ENCODE data around the gene SF3B4. TPM values are rescaled to one million over a fixed set of nuclear protein-coding genes. Genes with fewer than 3 reads are reported as not detected.

SF3B4 gene
- total RNA-seq, 1 experiment from 2014 or later, result 23.5 TPM

- no peaks in the 10 kb centered on the region for H3K4me1 ChIP-seq (ENCODE audit: insufficient read depth, low read length)
- H2AFZ ChIP-seq (ENCODE audit: low read length), result no peak overlapping the region
- H3K9me2 ChIP-seq (replicated peaks; ENCODE audit: low read length), result no peaks in the 10 kb centered on the region
- H3K4me2 ChIP-seq (ENCODE audit: low read length), result no peak overlapping the region
- TF ChIP-seq CTCF (conservative IDR thresholded peaks at IDR 0.05; ENCODE audit: low read depth, low read length) (no peak), EZH2phosphoT487 (IDR thresholded peaks at IDR 0.05; ENCODE audit: borderline replicate concordance, low read length) (no peak), EZH2 (IDR thresholded peaks at IDR 0.05; ENCODE audit: low read length, unreplicated experiment) (no peak)
- no peaks in the 10 kb centered on the region for H3F3A ChIP-seq (ENCODE audit: low read length, unreplicated experiment)
- no peaks in the 10 kb centered on the region for H3K27me3 ChIP-seq (ENCODE audit: low read length)
- DNase-seq, result no peak
- no peaks in the 10 kb centered on the region for H3K79me2 ChIP-seq (ENCODE audit: low read length)
- ChIA-PET CTCF (no interaction called here), POLR2A (ENCODE audit: unreplicated experiment) (no interaction called here)
- no TSS peak for BruUV-seq (replicated peaks)
- no peak overlapping the region for H3K4me3 ChIP-seq (ENCODE audit: low read length)
- H3K9me3 ChIP-seq (ENCODE audit: low read length), result no peaks in the 10 kb centered on the region
- H3K9ac ChIP-seq (ENCODE audit: low read length), result no peak overlapping the region
- intact Hi-C loops (cut with micrococcal nuclease), result no loop called here
- H4K20me1 ChIP-seq (ENCODE audit: low read length), result no peaks in the 10 kb centered on the region
- peaks cover 9% of the 10 kb centered on the region for H3K36me3 ChIP-seq (ENCODE audit: low read depth, low read length)
- H3K27ac ChIP-seq (ENCODE audit: low read length), result no peak overlapping the region
- ATAC-seq, result no peak
These were observed 22.3 kb upstream of the SF3B4 start for GRCh38 chr1:149949911-149950310.

- TF ChIP-seq EZH2phosphoT487 (IDR thresholded peaks at IDR 0.05; ENCODE audit: borderline replicate concordance, low read length) (no peak), CTCF (conservative IDR thresholded peaks at IDR 0.05; ENCODE audit: low read depth, low read length) (no peak), EZH2 (IDR thresholded peaks at IDR 0.05; ENCODE audit: low read length, unreplicated experiment) (no peak)
- Histone ChIP-seq H3F3A (ENCODE audit: low read length, unreplicated experiment) (peaks cover under 1% of the 10 kb centered on the region), H4K20me1 (ENCODE audit: low read length) (no peaks in the 10 kb centered on the region), H3K9ac (ENCODE audit: low read length) (no peak overlapping the region), H3K4me1 (ENCODE audit: insufficient read depth, low read length) (peaks cover 5% of the 10 kb centered on the region), H2AFZ (ENCODE audit: low read length) (no peak overlapping the region), H3K9me3 (ENCODE audit: low read length) (no peaks in the 10 kb centered on the region), H3K79me2 (ENCODE audit: low read length) (no peaks in the 10 kb centered on the region), H3K27me3 (ENCODE audit: low read length) (no peaks in the 10 kb centered on the region), H3K27ac (ENCODE audit: low read length) (no peak overlapping the region), H3K36me3 (ENCODE audit: low read depth, low read length) (peaks cover 12% of the 10 kb centered on the region), H3K9me2 (replicated peaks; ENCODE audit: low read length) (no peaks in the 10 kb centered on the region), H3K4me3 (ENCODE audit: low read length) (no peak overlapping the region), H3K4me2 (ENCODE audit: low read length) (no peak overlapping the region)
- ATAC-seq (no peak), DNase-seq (no peak)
- intact Hi-C loops (cut with micrococcal nuclease), result no loop called here
- POLR2A ChIA-PET (ENCODE audit: unreplicated experiment), result no interaction called here
- CTCF ChIA-PET, result no interaction called here
- no TSS peak for BruUV-seq (replicated peaks)
These were observed 17.6 kb upstream of the SF3B4 start for GRCh38 chr1:149945206-149945605.

GRCh38 chr1:149942885-149943284 is 15.3 kb upstream of the SF3B4 start:
- Histone ChIP-seq H3K9me2 (replicated peaks; ENCODE audit: low read length) (no peaks in the 10 kb centered on the region), H3K36me3 (ENCODE audit: low read depth, low read length) (peaks cover 12% of the 10 kb centered on the region; the same call in 1 of the 2 replicates), H4K20me1 (ENCODE audit: low read length) (no peaks in the 10 kb centered on the region), H3K27me3 (ENCODE audit: low read length) (no peaks in the 10 kb centered on the region), H2AFZ (ENCODE audit: low read length) (no peak overlapping the region), H3K9ac (ENCODE audit: low read length) (no peak overlapping the region), H3K27ac (ENCODE audit: low read length) (no peak overlapping the region), H3K9me3 (ENCODE audit: low read length) (no peaks in the 10 kb centered on the region), H3F3A (ENCODE audit: low read length, unreplicated experiment) (peaks cover 6% of the 10 kb centered on the region), H3K4me3 (ENCODE audit: low read length) (no peak overlapping the region), H3K79me2 (ENCODE audit: low read length) (no peaks in the 10 kb centered on the region), H3K4me1 (ENCODE audit: insufficient read depth, low read length) (peaks cover 23% of the 10 kb centered on the region), H3K4me2 (ENCODE audit: low read length) (no peak overlapping the region)
- CTCF ChIA-PET, result no interaction called here
- BruUV-seq (replicated peaks), result no TSS peak
- ATAC-seq (no peak), DNase-seq (no peak)
- POLR2A ChIA-PET (ENCODE audit: unreplicated experiment), result no interaction called here
- intact Hi-C loops (cut with micrococcal nuclease), result no loop called here
- TF ChIP-seq CTCF (conservative IDR thresholded peaks at IDR 0.05; ENCODE audit: low read depth, low read length) (no peak), EZH2phosphoT487 (IDR thresholded peaks at IDR 0.05; ENCODE audit: borderline replicate concordance, low read length) (no peak), EZH2 (IDR thresholded peaks at IDR 0.05; ENCODE audit: low read length, unreplicated experiment) (no peak)
